Stimulated activated CD4-positive, alpha-beta T cell treated with anti-CD3 and anti-CD28 coated beads, Interleukin-15, amount 100 ng/mL, for 1 hour (primary cell): ENCODE data around the gene PCGF1.
"Not testable (repeated sequence)": the region's sequence is repeated elsewhere in the genome, so short reads cannot be mapped to it uniquely, and the experiment has no call there.

ENCODE experiments used
- DNase-seq, 2 donors: peaks; one replicate each; pipeline ENCODE4 v3.0.0-alpha.2; 2020; ENCODE audit warnings: low read depth in 1 of 2, low spot score in 1 of 2

The PCGF1 gene

GRCh38 chr2:74499940-74500577 is 7.4 kb downstream of the PCGF1 start:
- no peak for DNase-seq

DNA sequence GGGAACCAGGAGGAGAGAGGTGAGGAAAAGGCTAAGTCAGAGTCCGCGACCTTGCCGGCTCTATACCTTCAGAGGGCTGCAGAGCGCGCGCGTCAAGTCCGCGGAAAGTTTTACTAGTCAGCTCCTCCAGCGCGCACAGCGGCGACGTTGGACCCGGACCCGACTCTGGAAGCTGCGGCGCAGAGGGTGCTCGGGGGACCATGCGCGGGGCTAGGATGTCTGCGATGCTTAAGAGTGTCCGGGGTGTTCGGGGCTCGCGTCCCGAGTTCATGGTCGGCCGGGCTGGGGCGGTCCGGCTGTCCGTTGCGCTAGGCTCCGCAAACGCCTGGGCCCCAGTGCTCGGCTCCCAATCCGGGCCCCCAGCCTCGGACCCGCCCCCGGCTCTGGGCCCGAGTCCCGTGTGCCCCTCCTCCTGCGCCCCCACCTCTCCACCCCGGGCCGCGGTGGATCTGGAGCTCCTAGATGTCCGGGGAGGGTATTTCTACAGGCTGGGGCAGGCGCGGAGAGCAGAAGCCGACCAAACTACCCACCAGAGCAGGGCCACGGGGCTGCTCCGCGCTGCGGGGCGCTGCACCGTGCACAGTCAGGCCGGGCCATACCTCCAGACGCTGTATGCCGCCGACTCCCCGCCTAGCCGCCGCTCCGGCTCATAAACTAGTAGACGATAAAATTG is 8.1 kb downstream of the PCGF1 start, which contains the start of gene LBX2:
Gene LBX2, minus strand, starts transcription at position 337 of the 673 bp plus-strand sequence. Its CDS starts 66 bp downstream, at position 271.
- no peak for DNase-seq

DNA sequence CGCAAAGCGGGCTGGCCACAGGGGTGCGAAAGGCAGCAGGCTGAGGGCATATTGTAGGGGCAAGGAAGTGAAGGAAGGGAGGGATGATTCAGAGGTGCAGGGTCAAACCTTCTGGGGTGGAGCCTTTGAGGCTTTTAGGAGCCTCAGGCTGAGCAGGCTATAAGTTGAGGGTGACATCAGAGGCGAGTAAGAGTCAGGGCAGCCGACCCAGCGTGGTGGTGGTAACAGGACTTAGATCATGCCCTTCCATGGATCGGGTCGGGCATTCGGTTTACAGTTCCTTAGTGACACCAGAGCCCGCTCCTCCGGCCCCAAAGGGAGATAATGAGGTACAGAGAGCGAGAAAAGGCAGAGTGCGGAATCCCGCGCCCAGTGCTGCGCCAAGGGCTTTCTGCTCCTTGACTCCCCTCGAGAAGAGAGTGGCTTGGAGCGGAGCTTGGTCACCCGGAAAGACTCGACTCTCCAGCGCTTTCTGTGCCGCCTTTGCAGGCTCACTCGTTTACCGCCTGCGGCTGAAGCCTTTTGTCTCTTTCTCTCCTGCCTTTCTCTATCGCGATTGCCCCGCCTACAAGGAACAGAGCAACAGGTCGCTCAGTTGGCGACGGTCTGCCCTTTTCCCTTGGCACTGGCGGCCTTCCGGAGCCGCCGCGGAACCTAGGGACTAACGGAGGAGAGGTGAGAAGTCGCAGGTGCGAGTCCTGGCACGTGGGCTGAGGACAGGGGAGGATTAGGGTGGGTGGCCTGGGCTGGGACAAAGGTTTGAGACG is 8.8 kb downstream of the PCGF1 start:
- no peak for DNase-seq

DNA sequence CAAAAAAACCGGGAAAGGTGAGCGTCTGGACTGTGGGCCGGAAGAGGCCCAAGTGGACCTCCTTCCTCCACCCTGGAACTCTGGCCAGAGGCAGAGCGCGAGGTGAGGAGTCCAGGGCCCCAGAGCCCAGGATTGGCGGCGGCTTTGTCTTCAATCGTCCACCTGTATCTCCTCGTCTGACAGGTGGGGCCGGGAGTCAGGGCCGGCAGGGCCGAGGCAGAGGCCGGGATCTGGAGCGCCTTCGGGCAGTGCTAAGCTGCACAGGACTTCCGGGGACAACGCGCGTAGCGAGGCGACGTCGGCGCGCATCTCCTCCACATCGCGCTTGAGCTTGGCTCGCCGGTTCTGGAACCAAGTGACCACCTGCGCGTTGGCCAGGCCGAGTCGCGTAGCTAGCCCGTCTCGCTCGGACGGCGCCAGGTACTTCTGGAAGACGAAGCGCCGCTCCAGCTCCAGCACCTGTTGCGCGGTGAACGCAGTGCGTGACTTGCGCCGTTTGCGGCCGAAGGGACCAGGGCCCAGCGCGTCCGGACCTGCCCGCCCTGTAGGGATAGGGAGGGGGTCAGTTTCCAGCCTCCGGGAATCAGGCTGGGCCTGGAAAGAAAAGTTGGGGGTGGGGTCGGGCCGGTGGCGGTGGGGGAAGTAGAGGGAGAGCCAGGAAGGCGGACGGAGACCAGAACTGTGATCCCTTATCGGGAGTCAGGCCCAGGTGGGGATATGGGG is 9.6 kb downstream of the PCGF1 start:
- no peak for DNase-seq

- DNase-seq, result no peak
These were observed 10.3 kb downstream of the PCGF1 start for GRCh38 chr2:74496997-74497776.

DNA sequence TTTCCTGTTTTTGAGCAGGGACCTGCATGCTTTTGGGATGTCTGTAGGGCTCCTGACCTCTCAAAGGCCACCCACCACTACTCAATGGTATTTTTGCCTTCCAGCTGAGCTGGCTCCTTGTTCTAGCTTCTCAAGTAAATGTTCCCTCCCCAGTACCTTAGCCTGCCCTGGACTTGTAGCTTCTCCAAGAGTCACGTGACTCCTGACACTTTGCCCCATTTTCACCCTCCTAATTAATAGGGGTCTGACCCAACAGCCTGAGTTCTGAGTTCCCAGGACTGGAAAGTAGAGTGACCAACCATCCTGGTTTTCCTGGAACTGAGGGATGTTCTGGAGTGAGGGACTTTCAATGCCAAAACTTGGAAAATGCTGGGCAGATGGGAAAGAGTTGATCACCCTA is 12.1 kb downstream of the PCGF1 start:
- no peak for DNase-seq

DNA sequence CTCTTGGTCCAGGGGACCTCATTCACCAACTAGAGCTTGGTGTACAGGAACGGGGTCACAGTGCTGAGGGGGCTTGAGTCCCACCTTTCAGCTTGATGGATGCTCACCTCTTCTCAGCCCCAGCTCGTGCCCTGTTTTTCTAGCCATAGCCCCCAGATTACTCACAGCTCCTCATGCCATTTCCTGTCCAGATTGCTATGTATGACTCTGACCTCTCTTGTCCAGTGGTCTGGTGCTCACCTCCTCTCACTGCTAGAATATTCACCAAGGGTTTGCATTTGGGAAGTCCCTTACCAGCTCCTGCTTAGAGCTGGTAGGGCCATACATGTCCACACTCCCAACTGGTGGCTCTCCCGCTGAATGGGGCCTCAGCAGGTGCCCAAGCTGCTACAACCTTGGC is 13.9 kb downstream of the PCGF1 start:
- DNase-seq, result no peak

DNA sequence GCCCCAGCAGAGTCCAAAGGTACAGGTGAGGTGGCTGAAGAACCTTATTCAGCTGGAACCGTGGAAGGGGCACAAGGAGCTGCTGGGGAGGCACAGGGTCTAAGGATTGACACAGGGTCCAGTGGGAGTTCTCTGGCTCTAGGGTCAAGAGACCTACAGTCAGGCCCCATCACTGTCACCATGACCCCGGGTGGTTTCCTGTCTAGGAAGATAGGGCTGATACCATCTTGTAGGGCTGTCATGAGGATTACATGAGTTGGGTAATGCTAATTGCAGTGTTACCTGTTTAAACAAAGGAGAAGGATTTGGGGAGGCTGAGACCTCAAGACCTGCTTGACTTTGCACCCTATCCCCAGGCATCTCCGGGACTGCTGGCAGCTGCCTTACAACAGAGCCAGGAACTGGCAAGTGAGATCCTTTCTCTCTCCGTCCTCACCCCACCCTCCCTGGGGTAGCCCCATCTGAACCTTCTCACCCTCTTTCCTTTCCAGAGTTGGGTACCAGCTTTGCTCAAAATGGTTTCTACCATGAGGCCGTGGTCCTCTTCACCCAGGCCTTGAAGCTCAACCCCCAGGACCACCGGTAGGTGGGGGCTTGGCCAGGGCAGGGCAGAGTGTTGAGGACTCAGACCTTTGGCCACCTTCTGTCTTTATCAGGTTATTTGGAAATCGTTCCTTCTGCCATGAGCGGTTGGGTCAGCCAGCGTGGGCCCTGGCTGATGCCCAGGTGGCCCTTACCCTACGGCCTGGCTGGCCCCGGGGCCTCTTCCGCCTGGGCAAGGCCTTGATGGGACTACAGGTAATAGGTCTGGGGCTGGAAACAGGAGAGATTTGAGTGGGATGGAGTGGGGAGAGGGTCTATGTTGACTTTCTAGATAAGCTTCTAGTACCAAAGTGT is 15.6 kb downstream of the PCGF1 start:
- no peak for DNase-seq

DNA sequence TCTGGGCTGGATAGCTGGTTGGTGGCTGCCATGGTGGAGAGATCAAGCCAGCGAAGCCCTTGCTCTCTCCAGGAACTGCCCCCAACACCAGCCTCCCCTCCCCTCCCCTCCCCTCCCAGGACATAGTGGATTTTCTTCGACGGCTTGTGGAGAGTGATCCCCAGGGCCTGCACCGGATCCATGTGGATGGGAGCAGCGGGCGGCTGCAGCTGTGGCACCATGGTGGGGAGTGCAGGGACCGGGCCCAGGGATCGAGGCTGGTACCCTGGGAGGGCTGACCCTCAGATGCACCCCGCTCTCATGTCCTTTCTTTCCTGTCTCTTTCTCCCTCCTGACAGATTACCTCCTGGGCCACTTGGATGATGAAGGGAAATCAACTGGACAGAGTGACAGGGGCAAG is 17.6 kb downstream of the PCGF1 start:
- no peak for DNase-seq

DNA sequence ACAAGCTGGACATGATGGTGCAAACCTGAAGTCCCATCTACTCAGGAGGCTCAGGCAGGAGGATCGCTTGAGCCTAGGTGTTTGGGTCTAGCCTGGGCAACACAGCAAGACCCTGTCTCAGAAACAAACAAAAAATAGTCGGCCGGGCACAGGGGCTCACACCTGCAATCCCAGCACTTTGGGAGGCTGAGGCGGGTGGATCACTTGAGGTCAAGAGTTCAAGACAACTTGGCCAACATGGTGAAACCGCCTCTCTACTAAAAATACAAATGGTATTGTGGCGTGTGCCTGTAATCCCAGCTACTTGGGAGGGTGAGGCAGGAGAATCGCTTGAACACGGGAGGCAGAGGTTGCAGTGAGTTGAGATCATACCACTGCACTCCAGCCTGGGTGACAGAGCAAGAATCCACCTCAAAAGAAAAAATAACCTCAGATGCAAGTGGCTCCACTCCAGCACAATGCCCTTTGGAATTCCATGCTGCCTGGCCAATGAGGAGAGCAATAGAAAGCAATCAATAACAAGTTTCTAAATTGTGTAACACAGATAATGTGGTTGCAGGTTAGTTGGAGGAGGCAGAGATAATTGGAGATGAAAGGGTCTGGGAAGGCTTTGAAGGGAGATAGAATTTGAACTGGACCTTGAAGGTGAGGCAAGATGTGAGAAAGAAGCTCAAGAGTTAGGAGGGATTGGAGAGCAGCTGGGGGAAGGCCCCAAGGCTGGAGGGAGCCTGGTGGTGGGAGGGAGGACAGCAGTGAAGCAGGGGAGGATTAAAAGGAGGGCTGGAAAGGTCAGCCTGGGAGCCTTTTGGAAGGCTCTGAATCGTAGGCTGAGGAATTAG is 18.6 kb downstream of the PCGF1 start:
- DNase-seq, result no peak

DNA sequence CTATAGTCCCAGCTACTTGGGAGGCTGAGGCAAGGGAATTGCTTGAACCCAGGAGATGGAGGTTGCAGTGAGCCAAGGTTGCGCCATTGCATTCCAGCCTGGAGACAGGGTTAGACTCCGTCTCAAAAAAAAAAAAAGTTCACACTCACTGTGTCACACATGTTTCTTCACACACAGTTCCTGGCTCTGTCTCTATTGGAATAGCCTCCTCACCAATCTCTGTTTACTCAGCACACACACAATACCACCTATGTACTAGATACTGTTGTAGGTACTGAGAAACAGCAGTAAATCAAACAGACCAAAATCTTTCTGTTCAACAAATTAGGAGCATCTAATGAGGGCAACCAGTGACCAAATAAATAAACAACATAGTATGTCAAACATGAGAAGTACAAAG is 21.4 kb downstream of the PCGF1 start:
- no peak for DNase-seq

DNA sequence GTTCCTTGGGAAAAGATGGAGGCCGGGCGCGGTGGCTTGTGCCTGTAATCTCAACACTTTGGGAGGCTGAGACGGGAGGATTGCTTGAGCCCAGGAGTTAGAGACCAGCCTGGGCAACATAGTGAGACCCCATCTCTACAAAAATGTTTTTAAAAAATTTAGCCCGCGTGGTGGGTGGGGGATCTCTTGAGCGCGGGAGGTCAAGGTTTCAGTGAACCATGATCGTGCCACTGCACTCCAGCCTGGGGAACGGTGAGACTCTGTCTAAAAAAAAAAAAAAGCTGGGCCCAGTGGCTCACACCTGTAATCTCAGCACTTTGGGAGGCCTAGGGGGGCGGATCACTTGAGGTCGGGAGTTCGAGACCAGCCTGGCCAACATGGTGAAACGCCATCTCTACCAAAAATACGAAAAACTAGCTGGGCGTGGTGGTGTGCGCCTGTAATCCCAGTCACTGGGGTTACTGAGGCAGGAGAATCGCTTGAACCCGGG is 23.8 kb downstream of the PCGF1 start:
- DNase-seq, result not testable (repeated sequence)

- peak; percentile 80 to 81 for DNase-seq
These were observed 24.5 kb downstream of the PCGF1 start, which contains the start of the genes CCDC142 and TTC31 for GRCh38 chr2:74482801-74483674. Gene CCDC142 (minus strand): TSS chr2:74482998. CDS start chr2:74482837, 161 bp downstream. Gene TTC31 (plus strand): TSS chr2:74483081. CDS start chr2:74483096, 15 bp downstream.

DNA sequence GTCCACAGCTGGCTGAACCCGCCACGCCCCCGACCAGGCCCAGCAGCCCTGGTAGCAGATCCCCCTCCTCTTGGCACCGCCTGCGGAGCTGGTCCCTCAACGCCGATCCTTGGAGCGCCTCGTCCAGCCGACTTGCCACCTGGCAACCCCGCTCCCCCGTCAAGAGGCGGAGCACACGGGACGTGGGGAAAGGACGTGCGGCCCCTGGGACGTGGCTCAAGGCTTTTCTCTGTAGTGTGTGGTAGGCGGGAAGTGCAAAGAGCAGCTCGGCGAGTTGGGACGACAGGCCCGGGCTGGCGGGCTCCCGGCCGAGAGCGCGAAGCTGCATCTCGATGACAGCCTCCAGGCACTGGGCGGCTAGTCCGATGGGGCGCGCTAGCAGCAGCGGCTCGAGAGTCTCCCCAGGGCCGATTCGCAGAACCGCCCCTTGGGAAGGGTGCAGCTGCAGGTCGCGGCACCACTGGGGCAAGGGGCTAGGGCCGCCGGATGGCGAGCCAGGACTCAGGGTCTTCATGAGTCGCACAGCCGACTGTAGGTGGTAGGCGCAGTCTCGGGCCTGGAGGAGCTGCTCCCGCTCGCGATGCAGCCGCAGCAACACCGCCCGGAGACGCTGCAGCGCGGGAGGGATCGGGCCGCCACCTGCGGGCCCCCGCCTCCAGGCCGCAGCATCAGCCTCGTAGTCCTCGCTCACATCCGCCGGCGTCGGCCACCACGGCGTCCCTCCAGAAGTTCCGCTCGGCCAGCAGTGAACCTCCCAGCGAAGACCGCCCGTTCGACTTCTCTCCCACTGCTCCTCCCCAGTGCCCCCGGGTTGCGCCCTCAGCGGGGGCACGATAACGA is 25.3 kb downstream of the PCGF1 start:
- DNase-seq, result no peak

DNA sequence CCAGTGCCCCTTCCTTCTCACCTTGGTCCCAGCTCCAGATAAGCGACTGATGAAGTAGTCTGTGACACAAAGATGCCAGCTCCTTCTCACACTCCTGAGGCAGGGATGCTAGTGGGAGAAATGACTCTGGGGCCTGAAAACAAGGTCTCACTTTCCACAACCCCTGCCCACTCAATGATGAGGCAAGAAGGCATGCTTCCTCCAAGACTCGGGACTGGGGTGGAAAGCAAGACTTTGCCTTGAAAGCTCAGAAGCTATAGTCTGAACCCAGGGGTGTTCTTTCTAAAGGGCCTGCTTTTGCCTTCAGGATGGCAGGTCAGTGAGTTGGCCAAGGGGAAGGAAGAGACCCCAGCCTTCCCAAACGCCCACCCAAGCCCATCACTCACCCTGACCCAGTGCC is 26.1 kb downstream of the PCGF1 start:
- no peak for DNase-seq

DNA sequence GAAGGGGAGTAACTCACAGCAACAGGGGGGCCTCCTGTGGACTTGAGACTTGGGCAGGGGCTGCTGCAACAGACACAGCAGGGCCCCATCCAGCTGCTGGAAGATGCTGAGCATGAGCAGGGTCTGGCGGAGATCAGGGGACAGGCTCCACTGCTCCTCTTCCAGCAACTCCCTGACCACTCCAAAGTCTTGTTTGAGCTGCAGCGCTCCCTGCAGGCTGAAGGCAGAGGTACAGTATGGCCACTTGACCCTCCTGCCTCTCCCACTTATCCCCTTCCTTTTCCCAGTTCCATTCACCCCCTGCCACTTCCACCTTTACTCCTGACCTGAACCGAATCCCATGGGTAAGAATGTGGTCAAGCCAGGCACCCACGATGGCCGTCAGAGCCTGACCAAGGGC is 32.6 kb downstream of the PCGF1 start:
- no peak for DNase-seq

DNA sequence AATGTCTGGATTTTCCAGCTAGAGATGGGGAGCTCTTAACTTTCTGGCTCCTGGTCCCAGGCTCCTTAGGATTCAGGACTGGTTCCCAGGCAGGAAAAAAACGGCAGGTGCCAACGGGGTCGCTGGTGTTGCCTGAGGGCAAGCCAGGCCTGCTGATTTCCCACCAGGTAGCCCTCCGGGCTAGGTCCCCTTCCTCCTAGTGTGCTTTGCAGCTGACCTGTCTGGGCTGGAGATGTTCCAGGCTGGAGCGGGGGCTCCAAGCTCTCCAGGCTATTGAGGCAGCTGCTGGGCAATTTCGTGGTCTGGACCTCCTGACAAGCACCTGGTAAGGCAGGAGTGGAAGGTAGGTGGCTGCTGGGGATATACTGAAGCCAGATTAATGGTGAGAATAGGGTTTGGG is 33.0 kb downstream of the PCGF1 start:
- DNase-seq, result no peak
